LNCaP clone FGC (cell line): Measurements from ENCODE around the gene RER1.

Experiments
- DNase-seq: peaks from one replicate; pipeline ENCODE4 v3.0.0-alpha.2; 2011; ENCODE audit warnings: low read depth
- H3K4me3 ChIP-seq: 2 replicates; pipeline ENCODE4 v1.5.1; 2011; ENCODE audit warnings: mild to moderate bottlenecking, low read depth, low read length, control low read depth
- CTCF ChIP-seq: IDR thresholded peaks from 2 replicates; pipeline ENCODE4 v1.5.1; 2012; ENCODE audit warnings: mild to moderate bottlenecking; ENCODE audit not compliant: control insufficient read depth, insufficient read depth; ENCODE audit errors: extremely low read depth

RER1 gene

DNA sequence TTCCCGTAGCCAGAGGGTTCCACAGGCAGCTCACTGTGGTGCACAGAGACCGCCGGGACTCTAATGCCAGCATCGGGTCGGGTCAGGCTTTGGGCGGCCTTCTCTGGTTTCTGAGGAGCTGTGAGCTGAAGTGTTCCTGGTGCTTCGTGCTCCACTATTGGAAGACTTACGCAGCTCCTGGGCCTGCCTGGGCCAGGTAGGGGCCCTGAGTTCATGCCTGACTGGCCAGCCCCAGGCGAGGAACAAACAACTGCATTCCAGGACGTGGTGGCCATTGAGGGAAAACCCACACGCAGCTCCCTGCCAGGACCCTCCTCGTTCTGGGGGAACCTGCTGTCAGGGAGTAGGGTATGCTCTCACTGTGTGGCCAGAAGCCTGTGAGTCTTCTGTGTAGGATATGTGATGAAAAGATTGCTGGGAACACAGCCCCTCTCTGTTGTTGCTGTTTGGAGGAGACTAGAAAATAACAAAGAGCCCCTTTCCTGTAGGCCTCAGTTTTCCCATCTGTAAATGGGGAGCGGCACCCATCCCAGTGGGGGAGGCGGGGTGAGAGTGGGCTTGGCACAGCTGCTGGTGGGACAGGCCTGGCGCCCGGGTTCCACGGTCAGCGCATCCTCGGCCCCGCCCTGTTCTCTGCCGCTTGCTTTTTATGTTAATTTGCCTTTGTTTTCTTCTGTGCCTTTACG, 8.4 kb downstream of the RER1 start:
- H3K4me3 ChIP-seq, result no peak overlapping the region
- DNase-seq, result no peak
- no peak for TF ChIP-seq CTCF

DNA sequence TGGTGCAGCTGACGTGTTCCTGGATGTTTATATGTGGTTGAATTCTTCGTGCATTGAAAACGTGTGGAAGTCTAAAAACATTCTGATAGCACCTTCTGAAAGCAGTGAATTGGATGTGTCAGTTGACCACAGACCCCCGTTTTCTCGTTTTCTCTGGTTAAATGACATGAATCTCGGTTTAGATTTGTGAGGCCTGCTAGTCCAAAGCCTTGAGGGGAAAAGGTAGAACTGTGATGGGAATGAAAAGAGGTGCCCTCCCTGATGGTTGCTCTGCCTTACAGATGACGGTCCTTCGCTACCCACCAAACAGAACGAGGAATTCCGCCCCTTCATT, 8.9 kb downstream of the RER1 start:
- H3K4me3 ChIP-seq, result no peak overlapping the region
- DNase-seq, result no peak
- no peak for TF ChIP-seq CTCF

DNA sequence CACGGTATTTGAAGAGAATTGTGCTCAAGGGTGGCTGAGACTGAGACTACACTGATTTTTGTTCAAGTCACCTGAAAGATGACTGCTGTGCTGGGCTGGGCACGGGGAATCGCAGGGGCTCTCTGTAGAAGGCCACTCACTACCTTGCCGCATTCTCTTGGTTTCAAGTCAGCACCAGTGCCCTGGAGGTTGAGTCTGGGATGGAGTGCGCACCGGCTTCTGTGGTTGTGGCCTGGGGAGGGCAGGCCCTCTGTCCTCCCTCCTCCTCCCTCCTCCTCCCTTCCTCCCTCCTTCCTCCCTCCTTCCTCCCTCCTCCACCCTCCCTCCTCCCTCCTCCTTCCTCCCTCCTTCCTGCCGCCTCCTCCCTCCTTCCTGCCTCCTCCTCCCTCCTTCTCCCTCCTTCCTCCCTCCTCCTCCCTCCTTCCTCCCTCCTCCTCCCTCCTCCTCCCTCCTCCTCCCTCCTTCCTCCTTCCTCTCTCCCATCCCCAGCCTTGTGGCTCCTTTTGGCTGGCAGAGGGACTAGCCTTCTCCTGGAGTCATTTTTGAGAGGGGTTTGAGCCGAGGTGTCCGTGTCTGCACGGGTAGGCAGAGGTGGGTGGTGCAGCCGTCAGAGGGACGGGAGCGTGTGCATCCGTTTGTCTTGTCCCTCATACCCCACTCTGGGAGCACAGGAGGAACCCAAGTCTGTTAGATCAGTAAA, 9.5 kb downstream of the RER1 start:
- no peak for DNase-seq
- no peak overlapping the region for H3K4me3 ChIP-seq
- no peak for TF ChIP-seq CTCF

DNA sequence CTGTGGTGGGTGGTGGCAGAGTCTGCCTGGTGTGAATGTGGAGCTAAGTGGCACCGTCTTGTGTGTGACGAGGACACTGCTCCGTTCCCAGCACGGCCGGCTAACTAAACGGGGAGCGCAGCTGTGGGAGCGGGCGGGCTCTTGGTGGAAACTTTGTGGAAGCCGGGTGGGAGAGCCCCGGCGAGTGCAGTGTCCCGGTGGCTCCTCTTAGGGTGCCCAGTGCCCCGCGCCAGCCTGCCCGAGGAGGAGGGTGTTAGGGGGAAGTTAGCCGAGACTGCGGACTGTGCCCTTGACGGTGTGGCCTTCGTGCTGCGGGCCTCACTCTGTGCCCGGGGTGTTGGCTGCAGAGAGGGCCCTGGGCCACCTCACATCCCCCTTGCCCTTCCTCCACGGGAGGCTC, 10.8 kb downstream of the RER1 start:
- TF ChIP-seq CTCF, result no peak
- no peak overlapping the region for H3K4me3 ChIP-seq
- no peak for DNase-seq

DNA sequence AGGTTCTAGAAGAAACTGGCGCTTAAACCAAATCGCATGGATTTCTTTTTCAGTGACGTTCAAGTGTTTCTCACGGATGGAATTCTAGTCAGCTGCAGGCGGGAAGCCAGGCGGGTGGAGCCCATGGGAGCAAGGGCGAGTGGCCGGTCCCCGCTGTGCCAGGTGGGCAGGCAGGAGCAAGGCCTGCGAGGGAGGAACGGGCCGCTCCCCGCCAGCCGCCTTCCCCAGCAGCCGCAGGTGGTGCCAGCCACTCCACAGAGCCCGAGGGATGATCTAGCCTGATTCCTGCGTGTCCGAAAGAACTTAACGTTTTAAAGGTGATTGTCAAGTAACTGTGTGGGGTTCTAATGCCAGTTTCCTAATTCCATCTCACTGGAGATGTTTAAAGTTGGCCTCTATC, 11.6 kb downstream of the RER1 start:
- no peak overlapping the region for H3K4me3 ChIP-seq
- no peak for TF ChIP-seq CTCF
- DNase-seq, result no peak

DNA sequence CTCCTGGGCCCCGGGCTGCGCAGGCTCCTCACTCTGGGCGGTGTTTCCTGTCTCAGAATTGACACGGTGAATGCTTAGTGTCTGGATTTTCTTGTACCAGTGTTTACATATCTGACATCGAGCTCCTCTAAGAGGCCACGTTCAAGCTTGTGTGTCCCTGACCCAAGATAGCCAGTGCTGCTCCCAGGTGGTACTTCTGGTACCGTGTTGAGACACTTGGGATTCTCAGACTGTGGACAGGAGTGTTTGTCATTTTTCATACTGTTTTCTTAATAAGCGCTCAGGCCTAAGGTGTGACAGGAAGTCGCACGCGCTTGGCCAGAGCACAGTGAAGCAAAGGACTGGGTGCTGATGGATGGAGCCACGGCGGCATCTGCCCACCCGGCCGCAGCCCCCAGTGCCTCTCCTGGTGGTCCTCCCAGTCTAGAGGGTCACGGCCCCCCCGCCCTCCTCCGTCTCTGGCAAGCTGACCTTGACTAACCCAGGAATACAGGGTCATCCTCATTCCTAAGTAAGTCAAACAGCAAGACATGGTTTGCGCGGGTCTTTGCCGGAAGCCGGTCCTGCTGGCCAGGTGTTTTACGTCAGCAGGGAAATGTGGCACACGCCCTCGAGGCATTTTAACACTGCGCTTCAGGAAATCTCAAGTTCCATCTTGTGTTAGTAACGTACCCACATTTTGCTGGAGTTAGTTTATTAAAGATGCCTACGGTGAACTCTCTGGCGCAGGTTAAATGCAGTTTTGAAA, 12.7 kb downstream of the RER1 start:
- TF ChIP-seq CTCF, result no peak
- no peak overlapping the region for H3K4me3 ChIP-seq
- no peak for DNase-seq
